H9 (cell line): ENCODE measurements around the gene C16orf87. TPM values are rescaled to one million over a fixed set of nuclear protein-coding genes. Genes with fewer than 3 reads are reported as not detected.

Experiments used
- DNase-seq: peaks from one replicate; pipeline ENCODE4 v3.0.0-alpha.2; 2017
- H2AFZ ChIP-seq: one replicate; pipeline ENCODE4 v1.6.1; 2013; ENCODE audit warnings: mild to moderate bottlenecking, low read length, control low read depth, moderate library complexity
- H2AK5ac ChIP-seq: 2 replicates; pipeline ENCODE4 v1.6.1; 2013; ENCODE audit warnings: low read length, control low read depth, mixed read lengths; ENCODE audit not compliant: insufficient read length
- H2BK120ac ChIP-seq: one replicate; pipeline ENCODE4 v1.6.1; 2013; ENCODE audit warnings: low read depth, mild to moderate bottlenecking, low read length, control low read depth, inconsistent platforms; ENCODE audit not compliant: poor library complexity, severe bottlenecking
- H2BK12ac ChIP-seq: 2 replicates; pipeline ENCODE4 v1.6.1; 2013; ENCODE audit warnings: low read length, control low read depth, mixed read lengths, low read depth; ENCODE audit not compliant: insufficient read length
- H2BK15ac ChIP-seq: 2 replicates; pipeline ENCODE4 v1.6.1; 2013; ENCODE audit warnings: low read depth, low read length, control low read depth
- H2BK20ac ChIP-seq: one replicate; pipeline ENCODE4 v1.6.1; 2013; ENCODE audit warnings: low read depth, mild to moderate bottlenecking, low read length, control low read depth, inconsistent platforms; ENCODE audit not compliant: poor library complexity, severe bottlenecking
- H2BK5ac ChIP-seq: 2 replicates; pipeline ENCODE4 v1.6.1; 2013; ENCODE audit warnings: low read length, control low read depth, mixed read lengths; ENCODE audit not compliant: insufficient read length
- H3K14ac ChIP-seq: 2 replicates; pipeline ENCODE4 v1.6.1; 2013; ENCODE audit warnings: low read length, control low read depth; ENCODE audit not compliant: insufficient read depth
- H3K18ac ChIP-seq: 2 replicates; pipeline ENCODE4 v1.6.1; 2013; ENCODE audit warnings: low read depth, mild to moderate bottlenecking, mixed read lengths, low read length, control low read depth; ENCODE audit not compliant: insufficient read length
- H3K23ac ChIP-seq: 2 replicates; pipeline ENCODE4 v1.6.1; 2013; ENCODE audit warnings: low read length, control low read depth, mixed read lengths, low read depth; ENCODE audit not compliant: insufficient read length
- H3K23me2 ChIP-seq: 2 replicates; pipeline ENCODE4 v1.6.1; 2013; ENCODE audit warnings: low read depth, mild to moderate bottlenecking, mixed read lengths, low read length, control low read depth; ENCODE audit not compliant: insufficient read length, poor library complexity, severe bottlenecking
- H3K27ac ChIP-seq: 2 replicates; pipeline ENCODE4 v1.5.1; 2013; ENCODE audit warnings: low read length, control low read depth, mixed read lengths, low read depth; ENCODE audit not compliant: insufficient read length
- H3K27me3 ChIP-seq: 2 replicates; pipeline ENCODE4 v1.6.1; 2013; ENCODE audit warnings: low read length, control low read depth, inconsistent platforms; ENCODE audit not compliant: insufficient read depth
- H3K4ac ChIP-seq: 2 replicates; pipeline ENCODE4 v1.6.1; 2013; ENCODE audit warnings: low read depth, mild to moderate bottlenecking, control low read depth, inconsistent platforms, low read length, moderate library complexity
- H3K4me1 ChIP-seq: 2 replicates; pipeline ENCODE4 v1.6.1; 2013; ENCODE audit warnings: low read length, control low read depth, inconsistent platforms; ENCODE audit not compliant: insufficient read depth
- H3K4me2 ChIP-seq: 2 replicates; pipeline ENCODE4 v1.6.1; 2013; ENCODE audit warnings: low read length, control low read depth, mixed read lengths; ENCODE audit not compliant: insufficient read length, insufficient read depth
- H3K56ac ChIP-seq: 2 replicates; pipeline ENCODE4 v1.6.1; 2013; ENCODE audit warnings: low read depth, mild to moderate bottlenecking, mixed read lengths, low read length, control low read depth; ENCODE audit not compliant: insufficient read length
- H3K79me1 ChIP-seq: 2 replicates; pipeline ENCODE4 v1.6.1; 2013; ENCODE audit warnings: low read depth, mild to moderate bottlenecking, moderate library complexity, low read length, control low read depth, inconsistent platforms; ENCODE audit not compliant: insufficient read depth, poor library complexity, severe bottlenecking
- H3K79me2 ChIP-seq: 2 replicates; pipeline ENCODE4 v1.6.1; 2013; ENCODE audit warnings: low read length, control low read depth, inconsistent platforms; ENCODE audit not compliant: insufficient read depth
- H3K9ac ChIP-seq: 2 replicates; pipeline ENCODE4 v1.6.1; 2013; ENCODE audit warnings: low read length, control low read depth, mixed read lengths; ENCODE audit not compliant: insufficient read length; ENCODE audit errors: extremely low read depth
- H3K9me3 ChIP-seq: one replicate; pipeline ENCODE4 v1.6.1; 2013; ENCODE audit warnings: low read depth, low read length, inconsistent platforms; ENCODE audit not compliant: control insufficient read depth
- H3T11ph ChIP-seq: one replicate; pipeline ENCODE4 v1.6.1; 2013; ENCODE audit warnings: mild to moderate bottlenecking, low read length, control low read depth, inconsistent platforms
- H4K20me1 ChIP-seq: one replicate; pipeline ENCODE4 v1.6.1; 2013; ENCODE audit not compliant: control insufficient read depth, insufficient read length, insufficient read depth
- H4K5ac ChIP-seq: 2 replicates; pipeline ENCODE4 v1.6.1; 2013; ENCODE audit warnings: low read depth, mild to moderate bottlenecking, mixed read lengths, low read length, control low read depth; ENCODE audit not compliant: insufficient read length
- H4K8ac ChIP-seq: replicated peaks from 2 replicates; pipeline ENCODE4 v1.6.1; 2013; ENCODE audit warnings: low read length, control low read depth, mixed read lengths, low read depth; ENCODE audit not compliant: insufficient read length
- H4K91ac ChIP-seq: 2 replicates; pipeline ENCODE4 v1.6.1; 2013; ENCODE audit warnings: low read depth, mild to moderate bottlenecking, moderate library complexity, mixed read lengths, low read length, control low read depth; ENCODE audit not compliant: insufficient read length
- H3K27ac Mint-ChIP-seq, 3 experiments: 2 replicates in 2 of 3; 3 replicates in 1 of 3; pipeline ENCODE4 v1.8.0; 2020 to 2021; ENCODE audit warnings: mixed read lengths in 3 of 3, mild to moderate bottlenecking in 1 of 3, moderate library complexity in 1 of 3
- H3K27me3 Mint-ChIP-seq: 2 replicates; pipeline ENCODE4 v1.8.0; 2021; ENCODE audit warnings: low read depth, mild to moderate bottlenecking, moderate library complexity, mixed read lengths
- H3K36me3 Mint-ChIP-seq, 3 experiments: 2 replicates in 2 of 3; 3 replicates in 1 of 3; pipeline ENCODE4 v1.8.0; 2020 to 2021; ENCODE audit warnings: low read depth in 3 of 3, mixed read lengths in 3 of 3; ENCODE audit not compliant: insufficient read depth in 1 of 3
- H3K4me1 Mint-ChIP-seq, 2 experiments: 2 replicates each; pipeline ENCODE4 v1.8.0; 2020; ENCODE audit warnings: mixed read lengths in 2 of 2
- H3K4me3 Mint-ChIP-seq, 2 experiments: 2 replicates in 1 of 2; 3 replicates in 1 of 2; pipeline ENCODE4 v1.8.0; 2020 to 2021; ENCODE audit warnings: mild to moderate bottlenecking in 2 of 2, mixed read lengths in 2 of 2, moderate library complexity in 1 of 2
- H3K9me3 Mint-ChIP-seq, 2 experiments: 2 replicates in 1 of 2; 3 replicates in 1 of 2; pipeline ENCODE4 v1.8.0; 2020; ENCODE audit warnings: mild to moderate bottlenecking in 2 of 2, mixed read lengths in 2 of 2, moderate library complexity in 1 of 2
- CTCF ChIP-seq: fragments of 200-600 bp; sonication (generic); conservative IDR thresholded peaks from 3 replicates; pipeline ENCODE4 v1.8.0; 2021; ENCODE audit warnings: antibody characterized with exemption, mild to moderate bottlenecking
- WGBS: extraction: QIAGEN DNeasy Blood & Tissue Kit; methylation state at CpG from one replicate; pipeline ENCODE4 v1.1.7; 2013; ENCODE audit warnings: missing lambda C conversion rate, low lambda C conversion rate, mixed read lengths; ENCODE audit not compliant: insufficient read length; ENCODE audit errors: extremely low coverage; 5-methylcytosine and 5-hydroxymethylcytosine counted together
- total RNA-seq: library from RNA; stranded (reverse); gene quantifications from 2 replicates; pipeline ENCODE4 v1.2.1, GENCODE V29; 2021

C16orf87 gene
- total RNA-seq, 1 experiment from 2014 or later, result 16.7 TPM

- Histone ChIP-seq H3K23me2 (peaks cover 4% of the 10 kb centered on the region), H4K91ac (no peak overlapping the region), H2BK15ac (no peak overlapping the region), H2BK120ac (no peak overlapping the region), H3K79me2 (no peaks in the 10 kb centered on the region), H3K23ac (no peak overlapping the region), H3K79me1 (no peaks in the 10 kb centered on the region), H3T11ph (no peak overlapping the region), H2AK5ac (no peak overlapping the region), H3K27ac (no peak overlapping the region), H3K4ac (no peak overlapping the region), H3K56ac (no peak overlapping the region), H2BK12ac (no peak overlapping the region), H3K9me3 (no peaks in the 10 kb centered on the region), H3K9ac (no peak overlapping the region), H2AFZ (no peak overlapping the region), H4K5ac (no peak overlapping the region), H3K4me2 (no peak overlapping the region), H3K4me1 (0 out of 2 replicates have a peak, but pooled peaks cover 5% of the 10 kb centered on the region), H2BK5ac (no peak overlapping the region), H3K27me3 (no peaks in the 10 kb centered on the region), H4K8ac (no peak overlapping the region), H3K14ac (no peak overlapping the region), H3K18ac (no peak overlapping the region), H2BK20ac (no peak overlapping the region), H4K20me1 (no peaks in the 10 kb centered on the region)
- Mint-ChIP-seq H3K36me3 (peaks cover 31 to 43% (median 32%) of the 10 kb centered on the region in 3 experiments), H3K27me3 (no peaks in the 10 kb centered on the region), H3K9me3 (peaks cover 29 to 33% of the 10 kb centered on the region in 2 experiments), H3K27ac (no peak overlapping the region), H3K4me1 (peaks cover 16 to 17% of the 10 kb centered on the region in 2 experiments), H3K4me3 (no peak overlapping the region)
- DNase-seq, result no peak
- WGBS, result no CpG with 5 or more reads among the region's 1 CpG
- TF ChIP-seq CTCF, result no peak
These were observed 37.1 kb downstream of the C16orf87 start for GRCh38 chr16:46793841-46794240.
